SK-MEL-5 (cell line): Measurements from ENCODE around the gene AIM2. TPM values are rescaled to one million over a fixed set of nuclear protein-coding genes. Genes with fewer than 3 reads are reported as not detected.
"Not testable (repeated sequence)": the region's sequence is repeated elsewhere in the genome, so short reads cannot be mapped to it uniquely, and the experiment has no call there.

ENCODE experiments used
- DNase-seq: peaks from one replicate; pipeline ENCODE4 v3.0.0-alpha.2; 2016; ENCODE audit warnings: low read depth, low spot score
- in situ Hi-C: cut with HindIII; loops from 2 replicates; pipeline ENCODE4 v1.10.0; 2016; ENCODE audit warnings: low sequenced_read_pairs, high pct_unique_total_duplicates, low pct_unique_long_range_greater_than_20kb
- total RNA-seq: library from RNA; depleted of rRNA; stranded (reverse); fragments of >200 nt; shearing (Covaris generic); gene quantifications from 2 replicates; pipeline ENCODE4 v1.2.3, GENCODE V29; 2014; rRNA removed

The AIM2 gene
- total RNA-seq, 1 experiment from 2014 or later = 2.9 TPM

DNA sequence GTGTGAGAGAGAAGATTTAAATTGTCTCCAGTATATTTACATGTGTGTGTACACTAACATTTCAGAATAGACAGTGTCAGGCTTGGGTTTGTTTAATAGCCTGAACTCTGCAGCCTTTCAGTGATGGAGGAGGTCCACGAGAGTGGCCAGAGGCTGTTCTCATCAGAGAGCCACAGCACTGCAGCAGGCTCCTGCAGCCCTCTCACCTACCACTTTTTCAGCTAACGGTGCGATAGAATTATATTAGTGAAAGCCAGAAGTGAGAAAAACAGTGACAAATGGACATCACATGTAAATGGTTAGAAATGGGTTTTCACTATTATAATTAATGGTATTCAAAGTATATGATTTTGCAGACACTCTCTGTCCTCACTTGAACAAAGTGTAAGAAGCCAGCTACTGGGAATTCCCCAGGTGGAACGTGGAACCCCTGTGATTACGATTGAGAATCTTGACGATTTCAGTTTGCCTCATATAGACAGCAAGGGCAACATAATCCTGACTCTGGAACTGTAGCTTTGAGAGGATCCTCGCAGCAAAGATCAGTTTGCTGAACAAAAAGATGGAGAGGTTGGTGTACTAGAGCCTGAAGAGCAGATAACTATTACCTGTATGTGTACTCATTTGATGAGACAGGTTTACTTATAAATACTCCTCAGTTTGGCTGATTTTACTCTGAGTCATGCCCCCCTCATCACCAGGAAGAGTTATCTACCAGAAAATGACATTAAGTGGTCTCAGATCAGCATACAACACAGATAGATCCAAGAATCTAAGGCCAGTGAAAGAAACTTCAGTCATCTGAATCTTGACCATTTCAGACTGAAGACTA, 35.5 kb downstream of the AIM2 start:
- no peak for DNase-seq
- in situ Hi-C loops = no loop called here

DNA sequence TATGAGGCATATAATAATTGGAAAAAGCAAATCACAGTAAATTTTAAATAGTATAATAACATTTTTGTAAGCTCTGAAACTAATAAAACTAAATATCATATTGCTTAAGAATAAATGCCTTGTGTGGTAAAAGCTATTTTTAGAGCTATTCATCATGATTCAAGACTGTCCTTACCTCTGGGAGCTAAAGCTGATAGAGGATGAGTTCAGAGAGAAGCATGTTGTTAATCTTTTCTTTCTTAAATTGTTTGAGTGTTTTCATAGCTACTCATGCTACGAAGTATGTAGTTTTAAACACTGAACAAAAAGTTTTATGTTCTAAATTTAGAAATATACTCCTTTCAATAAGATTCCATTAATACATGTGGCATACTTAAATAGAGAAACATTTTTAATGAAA, 36.4 kb downstream of the AIM2 start:
- in situ Hi-C loops = no loop called here
- no peak for DNase-seq

GRCh38 chr1:159030877-159031447, 45.6 kb downstream of the AIM2 start:
- DNase-seq = no peak
- in situ Hi-C loops = no loop called here

- DNase-seq = no peak
- in situ Hi-C loops = no loop called here
Observed at GRCh38 chr1:159030311-159030710, 46.3 kb downstream of the AIM2 start.

- DNase-seq, in situ Hi-C loops: not testable (repeated sequence)
Observed at GRCh38 chr1:159026841-159027240, 49.7 kb downstream of the AIM2 start.

GRCh38 chr1:159025043-159025442, 51.5 kb downstream of the AIM2 start:
- in situ Hi-C loops = no loop called here
- DNase-seq = no peak

DNA sequence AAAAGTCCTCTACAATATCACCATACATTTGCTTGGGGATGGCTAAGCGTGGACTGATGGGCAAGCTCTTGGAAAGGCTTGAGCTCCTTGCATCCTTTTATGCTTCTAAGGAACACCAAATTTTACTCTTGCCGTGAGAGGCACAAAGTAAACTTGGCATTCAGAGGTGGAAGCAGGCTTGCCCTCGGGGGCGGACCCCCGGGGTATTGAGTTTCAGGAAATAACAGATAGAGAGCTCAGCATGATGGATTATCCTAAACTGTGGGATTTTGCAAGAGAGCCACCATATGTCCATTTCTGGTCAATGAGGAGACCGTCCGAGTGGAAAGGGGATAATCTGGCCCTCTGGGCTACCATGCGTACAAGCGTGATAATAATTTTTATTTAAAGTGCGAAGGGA, 52.8 kb downstream of the AIM2 start:
- DNase-seq = no peak
- in situ Hi-C loops = no loop called here

- DNase-seq = peak; percentile 96
- in situ Hi-C loops = no loop called here
Observed at GRCh38 chr1:159015440-159015909, 61.1 kb downstream of the AIM2 start.

DNA sequence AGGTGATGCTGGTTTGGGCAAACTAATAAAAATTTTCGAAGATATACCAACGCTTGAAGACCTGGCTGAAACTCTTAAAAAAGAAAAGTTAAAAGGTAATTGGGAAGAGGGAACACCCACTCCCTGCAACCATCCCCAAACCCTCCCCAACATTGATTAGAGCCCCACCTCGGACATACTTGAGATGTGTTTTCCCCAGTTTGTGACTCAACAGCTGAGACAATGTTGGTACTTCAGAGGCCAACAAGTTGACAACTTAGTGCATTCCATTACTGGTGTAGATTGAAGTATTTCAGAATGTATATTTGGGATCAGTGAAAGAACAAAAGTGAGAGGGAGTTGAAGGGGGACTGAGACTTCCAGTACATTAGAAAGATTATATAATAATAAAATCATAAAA, 61.7 kb downstream of the AIM2 start:
- no peak for DNase-seq
- in situ Hi-C loops = no loop called here

DNA sequence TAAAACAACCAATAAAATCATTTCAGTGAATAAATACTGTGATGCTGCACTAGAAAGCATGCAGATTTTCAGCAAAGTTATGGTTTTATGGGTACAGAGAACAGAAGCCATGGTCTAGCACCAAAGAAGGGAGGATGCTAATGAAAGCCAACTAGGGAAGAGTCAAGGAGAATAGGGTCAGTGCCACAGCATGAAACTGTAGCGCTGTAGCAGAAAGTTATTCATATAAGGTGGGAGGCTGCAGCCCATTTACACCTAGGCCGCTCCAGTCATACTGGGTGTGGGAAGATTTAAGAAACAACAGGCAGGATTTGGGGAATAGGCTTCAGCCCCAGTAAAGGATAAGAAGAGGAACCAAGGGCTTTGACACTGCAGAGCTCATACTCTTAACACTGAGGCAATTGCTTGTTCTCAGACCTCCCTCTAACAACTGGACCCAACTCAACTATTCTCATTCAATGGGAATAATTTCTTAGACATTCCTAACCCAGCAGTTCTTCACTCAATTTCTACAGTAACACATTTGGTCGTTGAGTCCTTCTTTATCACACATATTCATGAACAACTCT, 62.5 kb downstream of the AIM2 start:
- in situ Hi-C loops = no loop called here
- no peak for DNase-seq

DNA sequence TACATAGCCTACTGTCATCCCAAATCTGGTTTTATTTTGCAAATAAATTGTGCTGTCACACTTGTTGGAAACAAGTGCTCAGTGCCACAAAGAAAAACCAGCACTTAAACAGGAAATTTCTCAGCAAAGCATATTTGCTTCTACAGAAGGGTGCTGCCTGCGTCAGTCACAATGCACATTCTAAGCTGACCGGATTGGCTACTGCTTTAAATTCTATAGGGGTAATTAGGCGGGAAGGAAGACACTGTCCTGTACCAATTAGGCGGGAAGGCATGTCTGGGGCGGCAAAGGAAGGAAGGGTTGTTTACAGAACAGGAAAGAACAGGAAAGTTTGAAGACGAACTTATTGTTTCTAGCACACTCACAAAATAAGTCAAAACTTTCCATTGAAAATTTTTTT, 64.1 kb downstream of the AIM2 start:
- in situ Hi-C loops = no loop called here

More for the DNA sequence above, 64.1 kb downstream of the AIM2 start:
- peak; percentile 78 for DNase-seq

Other genes with a start within 250 kb of the AIM2 start
- not detected in 2 replicates for gene MNDA, start 245.4 kb downstream of the AIM2 start, total RNA-seq
- not detected in 2 replicates for gene PYHIN1, start 145.2 kb downstream of the AIM2 start, total RNA-seq
- gene IFI16, start 66.9 kb downstream of the AIM2 start, total RNA-seq = 91.7 and 103 TPM in 2 replicates
- 1.5 and 1.7 TPM in 2 replicates for gene CADM3, start 94.8 kb upstream of the AIM2 start, total RNA-seq
- not detected in 2 replicates for gene ACKR1, start 128.1 kb upstream of the AIM2 start, total RNA-seq
- gene FCER1A, start 225.6 kb upstream of the AIM2 start, total RNA-seq = not detected in 2 replicates